CD4-positive, alpha-beta T cell treated with Interleukin-6 at 100 ng/mL for 8 hours (primary cell): ENCODE measurements around the gene CTNNA3.

Experiments used
- DNase-seq: peaks from one replicate; pipeline ENCODE4 v3.0.0-alpha.2; 2020; ENCODE audit warnings: mixed read lengths, low spot score

CTNNA3 gene

GRCh38 chr10:66649626-66650025, 1046.4 kb downstream of the CTNNA3 start:
- DNase-seq: no peak

GRCh38 chr10:66642217-66642616, 1053.8 kb downstream of the CTNNA3 start:
- DNase-seq: no peak

GRCh38 chr10:66639371-66639770, 1056.6 kb downstream of the CTNNA3 start:
- DNase-seq: no peak

GRCh38 chr10:66637273-66638036, 1058.5 kb downstream of the CTNNA3 start:
- no peak for DNase-seq

GRCh38 chr10:66629996-66630395, 1066.0 kb downstream of the CTNNA3 start:
- no peak for DNase-seq

GRCh38 chr10:66627156-66627555, 1068.8 kb downstream of the CTNNA3 start:
- no peak for DNase-seq

- DNase-seq: no peak
Measured at GRCh38 chr10:66625709-66626590, 1070.0 kb downstream of the CTNNA3 start.

GRCh38 chr10:66622050-66622449, 1073.9 kb downstream of the CTNNA3 start:
- DNase-seq: no peak

GRCh38 chr10:66604195-66604594, 1091.8 kb downstream of the CTNNA3 start:
- DNase-seq: no peak

- DNase-seq: no peak
Measured at GRCh38 chr10:66591865-66592264, 1104.1 kb downstream of the CTNNA3 start.

- DNase-seq: no peak
Measured at GRCh38 chr10:66587680-66588050, 1108.3 kb downstream of the CTNNA3 start.

- no peak for DNase-seq
Measured at GRCh38 chr10:66586897-66587679, 1108.9 kb downstream of the CTNNA3 start.

- DNase-seq: no peak
Measured at GRCh38 chr10:66586073-66586472, 1109.9 kb downstream of the CTNNA3 start.

GRCh38 chr10:66575251-66575855, 1120.6 kb downstream of the CTNNA3 start:
- DNase-seq: no peak

- no peak for DNase-seq
Measured at GRCh38 chr10:66572700-66573099, 1123.3 kb downstream of the CTNNA3 start.

- DNase-seq: no peak
Measured at GRCh38 chr10:66565999-66566398, 1130.0 kb downstream of the CTNNA3 start.

GRCh38 chr10:66564287-66564686, 1131.7 kb downstream of the CTNNA3 start:
- DNase-seq: no peak

GRCh38 chr10:66555061-66555460, 1140.9 kb downstream of the CTNNA3 start:
- no peak for DNase-seq

- no peak for DNase-seq
Measured at GRCh38 chr10:66552331-66552730, 1143.7 kb downstream of the CTNNA3 start.

GRCh38 chr10:66550351-66550750, 1145.6 kb downstream of the CTNNA3 start:
- DNase-seq: no peak

- no peak for DNase-seq
Measured at GRCh38 chr10:66538908-66539307, 1157.1 kb downstream of the CTNNA3 start.

- no peak for DNase-seq
Measured at GRCh38 chr10:66538371-66538770, 1157.6 kb downstream of the CTNNA3 start.
